Measurements from ENCODE around the gene BICC1.

BICC1 gene, protein sequence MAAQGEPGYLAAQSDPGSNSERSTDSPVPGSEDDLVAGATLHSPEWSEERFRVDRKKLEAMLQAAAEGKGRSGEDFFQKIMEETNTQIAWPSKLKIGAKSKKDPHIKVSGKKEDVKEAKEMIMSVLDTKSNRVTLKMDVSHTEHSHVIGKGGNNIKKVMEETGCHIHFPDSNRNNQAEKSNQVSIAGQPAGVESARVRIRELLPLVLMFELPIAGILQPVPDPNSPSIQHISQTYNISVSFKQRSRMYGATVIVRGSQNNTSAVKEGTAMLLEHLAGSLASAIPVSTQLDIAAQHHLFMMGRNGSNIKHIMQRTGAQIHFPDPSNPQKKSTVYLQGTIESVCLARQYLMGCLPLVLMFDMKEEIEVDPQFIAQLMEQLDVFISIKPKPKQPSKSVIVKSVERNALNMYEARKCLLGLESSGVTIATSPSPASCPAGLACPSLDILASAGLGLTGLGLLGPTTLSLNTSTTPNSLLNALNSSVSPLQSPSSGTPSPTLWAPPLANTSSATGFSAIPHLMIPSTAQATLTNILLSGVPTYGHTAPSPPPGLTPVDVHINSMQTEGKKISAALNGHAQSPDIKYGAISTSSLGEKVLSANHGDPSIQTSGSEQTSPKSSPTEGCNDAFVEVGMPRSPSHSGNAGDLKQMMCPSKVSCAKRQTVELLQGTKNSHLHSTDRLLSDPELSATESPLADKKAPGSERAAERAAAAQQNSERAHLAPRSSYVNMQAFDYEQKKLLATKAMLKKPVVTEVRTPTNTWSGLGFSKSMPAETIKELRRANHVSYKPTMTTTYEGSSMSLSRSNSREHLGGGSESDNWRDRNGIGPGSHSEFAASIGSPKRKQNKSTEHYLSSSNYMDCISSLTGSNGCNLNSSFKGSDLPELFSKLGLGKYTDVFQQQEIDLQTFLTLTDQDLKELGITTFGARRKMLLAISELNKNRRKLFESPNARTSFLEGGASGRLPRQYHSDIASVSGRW

GRCh38 chr10:58512491-58513187, at the start of gene BICC1:
TSS of gene BICC1 (plus strand) at chr10:58512872. CDS start at chr10:58513144, 272 bp downstream.
- no peak for DNase-seq

DNA sequence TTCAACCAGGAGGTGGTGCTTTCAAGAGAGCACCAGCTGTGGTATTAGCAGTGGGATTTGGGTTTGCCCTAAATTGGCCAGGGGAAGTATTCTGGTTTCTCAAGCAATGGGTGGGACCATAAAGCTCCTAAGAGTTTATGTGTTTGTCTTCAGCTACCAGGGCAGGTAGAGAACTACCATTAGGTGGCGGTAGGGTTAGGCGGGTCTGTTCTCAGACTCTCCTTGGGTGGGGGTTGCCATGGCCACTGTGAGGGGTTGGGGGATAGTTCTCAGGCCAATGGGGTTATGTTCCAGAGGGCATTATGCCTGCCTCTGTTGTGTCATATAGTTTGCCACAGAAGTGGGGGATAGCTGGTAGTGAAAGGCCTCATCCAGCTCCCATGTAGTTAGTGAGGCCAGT, 47.7 kb upstream of the BICC1 start:
- no peak for DNase-seq

DNA sequence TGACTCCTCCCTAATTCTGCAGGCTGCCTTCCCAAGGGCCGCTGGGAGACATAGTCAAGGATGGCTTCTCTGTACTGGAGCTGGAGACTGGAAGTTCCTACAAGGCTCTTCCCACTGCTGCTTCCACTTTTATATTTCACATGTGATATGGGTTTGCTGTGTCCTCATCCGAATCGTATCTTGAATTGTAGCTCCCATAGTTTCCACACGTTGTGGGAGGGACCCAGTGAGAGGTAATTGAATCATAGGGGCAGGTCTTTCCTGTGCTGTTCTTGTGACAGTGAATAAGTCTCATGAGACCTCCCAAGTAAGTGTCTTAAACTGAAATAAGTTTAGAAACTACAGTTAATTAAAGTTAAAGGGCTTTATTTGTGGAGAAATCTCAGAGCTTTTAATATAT, 47.0 kb upstream of the BICC1 start:
- no peak for DNase-seq

DNA sequence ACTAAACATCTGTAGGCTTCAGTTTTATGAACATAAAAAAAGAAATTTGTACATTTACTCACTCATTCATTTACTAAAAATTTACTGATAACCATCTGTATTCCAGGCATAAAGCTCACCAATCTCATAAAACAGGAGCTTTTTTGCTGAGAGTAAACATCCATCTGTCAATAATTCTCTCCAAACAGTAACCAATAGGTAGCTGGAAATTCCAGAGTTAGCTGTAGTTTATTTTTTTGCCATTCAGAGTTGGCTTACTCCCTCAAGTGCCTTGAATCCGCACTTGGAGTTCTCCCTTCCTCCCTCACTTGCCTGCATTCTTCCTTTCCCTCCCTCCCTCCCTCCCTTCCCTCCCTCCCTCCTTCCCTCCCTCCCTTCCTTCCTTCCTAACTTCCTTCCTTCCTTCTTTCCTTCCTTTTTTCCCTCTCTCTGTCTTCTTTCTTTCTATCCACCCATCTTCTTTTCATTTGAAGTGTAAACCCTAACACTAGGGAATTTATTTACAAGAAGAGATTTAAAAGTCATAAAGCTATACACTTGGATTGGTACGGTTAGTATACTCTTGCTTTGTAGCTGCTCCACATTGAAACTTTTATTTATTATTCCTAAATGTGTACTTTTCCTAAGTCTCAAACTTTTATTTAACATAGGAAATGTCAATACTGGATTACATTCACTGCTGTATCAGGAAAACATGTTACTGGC, 44.6 kb upstream of the BICC1 start:
- no peak for DNase-seq

- DNase-seq, result no peak
Measured at GRCh38 chr10:58473976-58474375, 38.7 kb upstream of the BICC1 start.

GRCh38 chr10:58475322-58476277, 37.1 kb upstream of the BICC1 start:
- DNase-seq, result no peak

DNA sequence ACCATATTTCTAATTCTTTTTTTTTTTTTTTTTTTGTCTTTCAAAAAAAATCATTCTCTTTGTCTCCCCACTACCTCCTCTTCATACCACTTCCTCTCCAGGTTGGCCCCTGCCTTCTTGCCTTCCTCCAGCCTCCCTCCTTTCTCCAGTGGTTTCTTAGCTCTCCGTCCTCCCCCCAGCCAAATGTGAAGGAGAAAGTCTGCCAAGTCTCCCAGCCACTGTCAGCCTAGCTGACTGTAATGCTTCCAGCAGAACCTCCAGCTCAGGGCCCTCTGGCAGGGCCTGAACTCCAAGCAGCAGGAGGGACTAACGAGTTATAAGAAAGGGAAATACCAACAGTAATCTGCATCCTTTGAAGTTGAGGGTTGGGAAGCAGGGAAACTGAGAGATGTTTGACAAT, 35.5 kb upstream of the BICC1 start:
- no peak for DNase-seq

DNA sequence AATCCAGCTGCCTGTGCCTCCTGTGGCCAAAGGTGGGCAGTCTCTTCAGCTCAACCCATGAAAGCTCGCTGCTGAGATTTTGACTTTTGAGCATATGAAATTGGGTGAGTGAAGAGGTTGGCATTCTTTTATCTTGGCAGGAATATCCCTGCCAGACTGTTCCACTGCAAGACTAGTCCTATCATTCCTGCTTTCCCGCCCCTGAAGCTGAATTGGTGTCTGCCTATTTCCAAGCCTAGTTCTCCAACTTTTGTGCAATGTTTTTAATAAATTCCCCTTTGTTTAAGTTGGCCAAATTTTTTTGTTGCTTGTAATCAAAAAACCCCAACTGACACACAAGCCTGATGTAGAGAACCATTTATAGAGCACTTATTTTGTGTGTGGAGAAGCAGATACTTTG, 34.8 kb upstream of the BICC1 start:
- DNase-seq, result no peak

GRCh38 chr10:58479045-58479444, 33.6 kb upstream of the BICC1 start:
- no peak for DNase-seq

GRCh38 chr10:58480321-58480720, 32.4 kb upstream of the BICC1 start:
- no peak for DNase-seq

GRCh38 chr10:58481569-58482109, 31.0 kb upstream of the BICC1 start:
- DNase-seq, result no peak

GRCh38 chr10:58486821-58487220, 25.9 kb upstream of the BICC1 start:
- DNase-seq, result no peak

GRCh38 chr10:58488921-58489320, 23.8 kb upstream of the BICC1 start:
- no peak for DNase-seq

GRCh38 chr10:58502956-58503355, 9.7 kb upstream of the BICC1 start:
- no peak for DNase-seq

- DNase-seq, result no peak
Measured at GRCh38 chr10:58508316-58508715, 4.4 kb upstream of the BICC1 start.

GRCh38 chr10:58511765-58512490, 744 bp upstream of the BICC1 start:
- DNase-seq, result peak; percentile 81

DNA sequence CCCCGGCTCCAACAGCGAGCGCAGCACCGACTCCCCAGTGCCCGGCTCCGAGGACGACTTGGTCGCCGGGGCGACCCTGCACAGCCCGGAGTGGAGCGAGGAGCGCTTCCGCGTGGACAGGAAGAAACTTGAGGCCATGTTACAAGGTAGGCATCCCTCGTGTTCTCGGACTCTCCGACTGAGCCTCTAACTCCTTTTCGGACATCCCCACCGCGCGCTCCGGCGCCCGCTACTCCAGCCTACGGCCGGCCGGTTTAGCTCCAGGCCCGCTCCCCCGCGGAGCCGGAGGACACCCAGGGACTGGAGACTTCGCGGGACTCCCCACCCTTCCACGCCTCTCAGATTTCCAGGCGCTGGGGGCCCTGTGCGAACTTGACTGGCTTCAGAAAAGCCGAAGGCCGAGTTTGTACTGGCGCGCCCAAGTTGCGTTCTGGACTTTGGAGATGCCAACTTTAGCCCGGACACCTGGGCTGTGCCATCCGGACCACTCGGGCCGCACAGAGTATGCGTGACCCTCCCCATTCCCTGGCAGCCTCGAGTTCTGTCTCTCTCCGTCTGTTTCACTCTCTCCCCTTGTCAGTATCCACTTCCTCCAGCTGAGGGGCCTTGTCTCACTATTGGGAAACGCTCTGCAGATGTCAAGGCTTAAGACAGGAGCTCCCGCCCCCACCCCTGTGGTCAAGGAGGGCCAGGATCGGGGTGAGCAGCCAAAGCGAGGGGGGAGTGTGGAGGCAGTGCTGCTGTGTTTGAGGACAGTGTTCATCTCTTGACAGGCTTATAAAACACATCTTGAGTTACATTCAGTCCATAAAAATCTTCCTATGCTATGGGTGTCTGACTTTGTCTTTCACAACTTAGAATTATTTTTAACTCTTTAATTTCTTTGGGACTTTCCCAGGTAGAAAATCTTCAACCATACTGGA, 777 bp downstream of the BICC1 start:
- peak; percentile 89 for DNase-seq

- DNase-seq, result no peak
Measured at GRCh38 chr10:58514111-58514770, 1.6 kb downstream of the BICC1 start.
